Measurements from ENCODE around the gene HSD3B7.

- no peak for TF ChIP-seq EZH2 (IDR thresholded peaks at IDR 0.05; ENCODE audit: borderline replicate concordance, low read depth, low read length, poor library complexity, severe bottlenecking)
- TF ChIP-seq CTCF (conservative IDR thresholded peaks at IDR 0.05; ENCODE audit: low read depth, low read length) = no peak
Observed at GRCh38 chr16:31009120-31009519, 24.1 kb downstream of the HSD3B7 start.
